Caco-2 (cell line): Measurements from ENCODE around the gene RUBCN. TPM values are rescaled to one million over a fixed set of nuclear protein-coding genes. Genes with fewer than 3 reads are reported as not detected.
"Not testable (repeated sequence)": the region's sequence is repeated elsewhere in the genome, so short reads cannot be mapped to it uniquely, and the experiment has no call there.

Experiments used
- BruUV-seq: library from RNA; stranded (reverse); fragments of 400-500 nt; replicated peaks from 2 replicates; lab custom pipeline; 2021; lab: Mats Ljungman, UMichigan
- CTCF ChIA-PET: fragments of 300-600 bp; sonication (Branson Sonifier 250); formaldehyde crosslinking; loops from one replicate; lab custom pipeline; 2022; ENCODE audit warnings: antibody characterized with exemption; lab: Charles Lee
- POLR2A ChIA-PET: fragments of 300-600 bp; sonication (Branson Sonifier 250); formaldehyde crosslinking; loops from one replicate; lab custom pipeline; 2022; ENCODE audit warnings: antibody characterized with exemption; lab: Charles Lee
- DNase-seq, 2 experiments: peaks; one replicate each; pipeline versions ENCODE4 v3.0.0 to v3.0.0-alpha.2; 2020 to 2022
- H3K27me3 ChIP-seq: replicated peaks from 2 replicates; pipeline ENCODE4 v1.6.0; 2011; ENCODE audit warnings: low read length; ENCODE audit not compliant: control insufficient read depth, insufficient read depth
- H3K36me3 ChIP-seq: 2 replicates; pipeline ENCODE4 v1.5.1; 2011; ENCODE audit warnings: low read length; ENCODE audit not compliant: control insufficient read depth, insufficient read depth
- H3K4me1 ChIP-seq: fragments of 250-450 bp; sonication (Bioruptor Pico); 2 replicates; pipeline ENCODE4 v1.5.1; 2020; ENCODE audit warnings: mild to moderate bottlenecking
- H3K4me3 ChIP-seq: 2 replicates; pipeline ENCODE4 v1.5.1; 2011; ENCODE audit warnings: low read depth, mild to moderate bottlenecking, control low read depth, low read length
- H3K9me3 ChIP-seq: fragments of 250-450 bp; sonication (Bioruptor Pico); 2 replicates; pipeline ENCODE4 v1.5.1; 2020; ENCODE audit warnings: mild to moderate bottlenecking, moderate library complexity
- H3K27ac Mint-ChIP-seq: one replicate; pipeline ENCODE4 v1.8.0; 2022; ENCODE audit warnings: mixed read lengths; ENCODE audit not compliant: unreplicated experiment
- H3K27me3 Mint-ChIP-seq: one replicate; pipeline ENCODE4 v1.8.0; 2022; ENCODE audit warnings: mixed read lengths; ENCODE audit not compliant: insufficient read depth, unreplicated experiment
- H3K36me3 Mint-ChIP-seq: one replicate; pipeline ENCODE4 v1.8.0; 2022; ENCODE audit warnings: mild to moderate bottlenecking, mixed read lengths; ENCODE audit not compliant: insufficient read depth, unreplicated experiment
- H3K4me1 Mint-ChIP-seq: one replicate; pipeline ENCODE4 v1.8.0; 2022; ENCODE audit warnings: low read depth, mixed read lengths; ENCODE audit not compliant: unreplicated experiment
- H3K4me3 Mint-ChIP-seq: one replicate; pipeline ENCODE4 v1.8.0; 2022; ENCODE audit warnings: mild to moderate bottlenecking, moderate library complexity, mixed read lengths; ENCODE audit not compliant: unreplicated experiment
- H3K9me3 Mint-ChIP-seq: one replicate; pipeline ENCODE4 v1.8.0; 2022; ENCODE audit warnings: mixed read lengths; ENCODE audit not compliant: unreplicated experiment
- intact Hi-C: fragments of 100-400 bp; cut with micrococcal nuclease; formaldehyde crosslinking; loops from one replicate; pipeline ENCODE4 v1.10.0; 2022; ENCODE audit not compliant: unreplicated experiment
- total RNA-seq: library from RNA; stranded (reverse); gene quantifications from 2 replicates; pipeline ENCODE4 v1.2.3, GENCODE V29; 2022
- TF ChIP-seq, protein P1 (sequence below), 2 experiments: fragments of 200-600 bp in 1 of 2; IDR thresholded peaks; 1 replicate in 1 of 2; 2 replicates in 1 of 2; pipeline versions ENCODE4 v1.5.1 to v1.8.0; 2011 to 2022; ENCODE audit warnings: antibody characterized with exemption in 1 of 2, control low read depth in 1 of 2, inconsistent platforms in 1 of 2, low read depth in 1 of 2, low read length in 1 of 2, mild to moderate bottlenecking in 1 of 2, moderate library complexity in 1 of 2; ENCODE audit not compliant: insufficient read depth in 1 of 2, severe bottlenecking in 1 of 2, unreplicated experiment in 1 of 2

Gene RUBCN
- total RNA-seq, 1 experiment from 2014 or later: 10.6 TPM

DNA sequence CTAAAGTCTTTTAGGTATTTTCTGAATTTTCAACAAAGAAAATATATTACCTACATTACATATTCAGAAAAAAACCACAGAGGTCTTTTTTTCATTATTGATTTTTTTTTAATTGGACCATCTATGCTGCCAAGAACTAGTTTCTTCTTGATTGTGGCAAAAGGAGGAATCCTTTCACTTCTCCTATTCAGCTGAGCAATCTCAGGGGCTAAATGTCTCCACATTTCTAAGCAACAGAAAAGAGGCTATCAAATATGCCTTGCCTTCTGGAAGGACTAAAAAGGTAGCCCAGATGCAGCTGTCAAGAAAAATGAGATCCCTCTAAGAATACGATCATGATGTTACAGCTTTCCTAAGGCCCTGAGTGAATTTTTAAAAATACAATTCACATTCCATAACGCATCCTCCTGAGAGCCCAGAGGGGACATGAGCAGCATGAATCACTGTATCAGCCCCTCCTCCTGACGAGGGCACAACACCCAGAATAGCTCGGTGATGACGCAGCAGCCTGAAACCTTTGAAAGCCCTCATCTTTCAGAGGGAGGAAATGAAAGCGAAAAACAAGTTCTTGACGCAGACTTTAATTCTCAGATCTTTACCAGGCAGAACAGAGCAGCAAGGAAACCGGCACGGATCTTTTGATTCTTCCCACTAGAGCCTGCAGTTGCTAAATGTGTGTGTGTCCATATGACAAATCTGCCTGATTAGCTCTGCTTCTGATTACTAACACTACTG is 24.6 kb downstream of the RUBCN start:
- Histone ChIP-seq H3K36me3 (no peaks in the 10 kb centered on the region), H3K27me3 (no peaks in the 10 kb centered on the region), H3K4me3 (peak overlapping the region; percentile 2; the same call in 1 of the 2 replicates), H3K9me3 (no peaks in the 10 kb centered on the region), H3K4me1 (peaks cover 7% of the 10 kb centered on the region; the same call in 1 of the 2 replicates)
- Mint-ChIP-seq H3K4me3 (peak overlapping the region; percentile 69), H3K4me1 (peaks cover 15% of the 10 kb centered on the region), H3K27ac (peak overlapping the region; percentile 85), H3K27me3 (no peaks in the 10 kb centered on the region), H3K36me3 (no peaks in the 10 kb centered on the region), H3K9me3 (no peaks in the 10 kb centered on the region)
- ChIA-PET CTCF (interaction anchor here (0.5 to 1.0 kb wide), 2 partner anchors 24 to 38 kb away, joined by 3 to 4 read pairs; no protein-coding TSS in a partner anchor), POLR2A (interaction anchor here (0.6 kb wide), 1 partner anchor 9 kb away, joined by 3 read pairs; no protein-coding TSS in a partner anchor)
- intact Hi-C loops: loop anchor here (1.0 kb wide), 1 partner anchor 25 kb away; no protein-coding TSS in a partner anchor
- TF ChIP-seq, protein P1, sequence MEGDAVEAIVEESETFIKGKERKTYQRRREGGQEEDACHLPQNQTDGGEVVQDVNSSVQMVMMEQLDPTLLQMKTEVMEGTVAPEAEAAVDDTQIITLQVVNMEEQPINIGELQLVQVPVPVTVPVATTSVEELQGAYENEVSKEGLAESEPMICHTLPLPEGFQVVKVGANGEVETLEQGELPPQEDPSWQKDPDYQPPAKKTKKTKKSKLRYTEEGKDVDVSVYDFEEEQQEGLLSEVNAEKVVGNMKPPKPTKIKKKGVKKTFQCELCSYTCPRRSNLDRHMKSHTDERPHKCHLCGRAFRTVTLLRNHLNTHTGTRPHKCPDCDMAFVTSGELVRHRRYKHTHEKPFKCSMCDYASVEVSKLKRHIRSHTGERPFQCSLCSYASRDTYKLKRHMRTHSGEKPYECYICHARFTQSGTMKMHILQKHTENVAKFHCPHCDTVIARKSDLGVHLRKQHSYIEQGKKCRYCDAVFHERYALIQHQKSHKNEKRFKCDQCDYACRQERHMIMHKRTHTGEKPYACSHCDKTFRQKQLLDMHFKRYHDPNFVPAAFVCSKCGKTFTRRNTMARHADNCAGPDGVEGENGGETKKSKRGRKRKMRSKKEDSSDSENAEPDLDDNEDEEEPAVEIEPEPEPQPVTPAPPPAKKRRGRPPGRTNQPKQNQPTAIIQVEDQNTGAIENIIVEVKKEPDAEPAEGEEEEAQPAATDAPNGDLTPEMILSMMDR (IDR thresholded peaks at IDR 0.05; ENCODE audit: insufficient read depth in 1 of 2, low read depth in 1 of 2, low read length in 1 of 2, severe bottlenecking in 1 of 2, unreplicated experiment in 1 of 2): no peak
- BruUV-seq: TSS peak; percentile 44
- DNase-seq: peak; percentile 77 to 84

DNA sequence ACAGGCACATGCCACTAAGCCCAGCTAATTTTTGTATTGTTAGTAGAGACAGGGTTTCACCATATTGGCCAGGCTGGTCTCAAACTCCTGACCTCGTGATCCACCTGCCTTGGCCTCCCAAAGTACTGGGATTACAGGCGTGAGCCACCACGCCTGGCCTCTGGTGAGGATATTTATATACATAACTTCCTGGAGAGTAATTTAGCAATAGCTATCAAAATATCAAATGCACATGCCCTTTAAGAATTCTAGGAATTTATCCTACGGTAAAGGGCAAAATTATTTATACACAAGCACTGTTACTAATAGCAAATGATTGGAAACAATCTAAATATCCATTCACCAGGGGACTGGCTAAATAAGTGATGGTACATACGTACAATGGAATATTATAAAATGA is 25.7 kb downstream of the RUBCN start:
- H3K4me3 ChIP-seq, BruUV-seq, H3K36me3 ChIP-seq, H3K27ac Mint-ChIP-seq, H3K4me3 Mint-ChIP-seq, POLR2A ChIA-PET, H3K27me3 Mint-ChIP-seq, H3K9me3 Mint-ChIP-seq, H3K4me1 ChIP-seq, intact Hi-C loops, H3K9me3 ChIP-seq, CTCF ChIA-PET, DNase-seq, H3K27me3 ChIP-seq, H3K36me3 Mint-ChIP-seq: not testable (repeated sequence)
- H3K4me1 Mint-ChIP-seq: peaks cover 15% of the 10 kb centered on the region

DNA sequence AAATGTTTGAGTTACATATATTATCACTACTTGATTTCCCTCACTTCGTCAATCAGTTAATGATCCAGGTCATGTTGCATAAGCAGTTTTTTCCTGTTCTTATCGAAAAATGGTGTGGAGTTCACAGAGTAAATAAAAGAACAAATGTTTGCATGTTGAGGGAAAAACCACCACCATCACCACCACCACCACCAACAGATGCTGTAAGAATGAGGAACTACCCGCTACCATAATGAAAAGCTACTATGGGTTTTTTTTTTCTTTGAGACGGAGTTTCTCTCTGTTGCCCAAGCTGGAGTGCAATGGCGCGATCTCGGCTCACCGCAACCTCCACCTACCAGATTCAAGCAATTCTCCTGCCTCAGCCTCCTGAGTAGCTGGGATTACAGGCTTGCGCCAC is 27.6 kb downstream of the RUBCN start:
- no peaks in the 10 kb centered on the region for H3K27me3 ChIP-seq
- no peak for DNase-seq
- H3K4me3 ChIP-seq: no peak overlapping the region
- intact Hi-C loops: no loop called here
- ChIA-PET CTCF (no interaction called here), POLR2A (no interaction called here)
- peaks cover 6% of the 10 kb centered on the region for H3K36me3 Mint-ChIP-seq
- no peak overlapping the region for H3K4me3 Mint-ChIP-seq
- H3K9me3 Mint-ChIP-seq: no peaks in the 10 kb centered on the region
- H3K4me1 Mint-ChIP-seq: peaks cover 15% of the 10 kb centered on the region
- no peaks in the 10 kb centered on the region for H3K36me3 ChIP-seq
- H3K27me3 Mint-ChIP-seq: no peaks in the 10 kb centered on the region
- TF ChIP-seq, protein P1 (IDR thresholded peaks at IDR 0.05; ENCODE audit: insufficient read depth in 1 of 2, low read depth in 1 of 2, low read length in 1 of 2, severe bottlenecking in 1 of 2, unreplicated experiment in 1 of 2): no peak
- H3K9me3 ChIP-seq: no peaks in the 10 kb centered on the region
- no TSS peak for BruUV-seq
- H3K4me1 ChIP-seq: peaks cover 7% of the 10 kb centered on the region; the same call in 1 of the 2 replicates
- no peak overlapping the region for H3K27ac Mint-ChIP-seq
